ENCODE results near the gene CYB5D1.

GRCh38 chr17:7841915-7842379 is 15.9 kb upstream of the CYB5D1 start:
- peak in 1 of 5 experiments; percentile 22 for TF ChIP-seq CTCF (IDR thresholded peaks at IDR 0.05 in 4 of 5, conservative IDR thresholded peaks at IDR 0.05 in 1 of 5)
- peak in 1 of 2 donors; percentile 40 for TF ChIP-seq POLR2A (IDR thresholded peaks at IDR 0.05)
